ENCODE measurements around the gene RASSF8.

DNA sequence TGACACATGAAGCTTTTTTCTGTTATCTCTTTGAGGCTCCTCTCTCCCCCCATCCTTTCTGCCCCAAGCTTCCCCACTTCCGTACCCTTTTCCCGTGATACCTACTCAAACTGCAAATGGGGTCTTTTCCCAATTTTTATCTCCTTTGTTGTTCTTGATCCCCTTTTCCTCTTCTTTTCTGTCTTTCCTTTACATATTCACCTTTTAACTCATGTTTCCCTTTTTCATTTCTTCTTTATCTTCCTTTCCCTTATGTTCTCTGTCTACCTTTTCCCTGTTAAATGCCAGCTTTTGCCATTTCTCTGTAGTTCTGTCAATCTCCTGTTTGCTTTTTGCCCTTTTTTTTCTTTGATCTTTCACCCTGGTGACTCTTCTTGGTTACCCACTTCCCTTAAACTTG lies 168.9 kb downstream of the RASSF8 start:
- TF ChIP-seq, protein P1, sequence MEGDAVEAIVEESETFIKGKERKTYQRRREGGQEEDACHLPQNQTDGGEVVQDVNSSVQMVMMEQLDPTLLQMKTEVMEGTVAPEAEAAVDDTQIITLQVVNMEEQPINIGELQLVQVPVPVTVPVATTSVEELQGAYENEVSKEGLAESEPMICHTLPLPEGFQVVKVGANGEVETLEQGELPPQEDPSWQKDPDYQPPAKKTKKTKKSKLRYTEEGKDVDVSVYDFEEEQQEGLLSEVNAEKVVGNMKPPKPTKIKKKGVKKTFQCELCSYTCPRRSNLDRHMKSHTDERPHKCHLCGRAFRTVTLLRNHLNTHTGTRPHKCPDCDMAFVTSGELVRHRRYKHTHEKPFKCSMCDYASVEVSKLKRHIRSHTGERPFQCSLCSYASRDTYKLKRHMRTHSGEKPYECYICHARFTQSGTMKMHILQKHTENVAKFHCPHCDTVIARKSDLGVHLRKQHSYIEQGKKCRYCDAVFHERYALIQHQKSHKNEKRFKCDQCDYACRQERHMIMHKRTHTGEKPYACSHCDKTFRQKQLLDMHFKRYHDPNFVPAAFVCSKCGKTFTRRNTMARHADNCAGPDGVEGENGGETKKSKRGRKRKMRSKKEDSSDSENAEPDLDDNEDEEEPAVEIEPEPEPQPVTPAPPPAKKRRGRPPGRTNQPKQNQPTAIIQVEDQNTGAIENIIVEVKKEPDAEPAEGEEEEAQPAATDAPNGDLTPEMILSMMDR (IDR thresholded peaks at IDR 0.05), result no peak
- TF ChIP-seq POLR2AphosphoS5 (IDR thresholded peaks at IDR 0.05) (no peak), EP300 (IDR thresholded peaks at IDR 0.05; ENCODE audit: low read depth) (no peak)
